ENCODE results near the gene EGFLAM. TPM values are rescaled to one million over a fixed set of nuclear protein-coding genes. Genes with fewer than 3 reads are reported as not detected.

EGFLAM gene
- total RNA-seq, 1 experiment from 2014 or later = 9.3 TPM

DNA sequence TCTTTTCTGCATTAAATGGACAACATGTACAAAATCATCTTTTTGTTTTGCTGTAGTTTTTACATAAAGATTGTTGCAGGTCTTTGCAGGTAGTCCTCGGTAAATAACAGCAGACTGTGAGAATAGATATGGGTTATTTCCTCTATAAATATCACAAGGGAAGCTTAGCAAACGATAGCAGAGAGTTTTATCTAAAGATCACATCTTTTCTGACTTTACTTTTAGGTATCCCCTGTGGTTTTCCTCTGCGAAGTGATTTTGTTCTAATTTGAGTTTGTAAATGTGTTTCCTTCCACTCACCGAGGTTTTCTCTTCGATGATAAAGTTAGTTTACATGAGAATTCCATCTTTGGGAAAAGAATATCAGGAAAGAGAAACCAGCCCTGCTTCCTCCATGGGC lies 109.6 kb downstream of the EGFLAM start:
- H3K36me3 Mint-ChIP-seq (ENCODE audit: insufficient read depth, unreplicated experiment) = no peaks in the 10 kb centered on the region
- BruUV-seq (replicated peaks) = no TSS peak
- ChIA-PET POLR2A (no interaction called here), CTCF (no interaction called here)
- no peak for DNase-seq (ENCODE audit: unreplicated experiment)
- H3K27ac Mint-ChIP-seq (ENCODE audit: low read depth, unreplicated experiment) = no peak overlapping the region
- H3K9me3 Mint-ChIP-seq (ENCODE audit: unreplicated experiment) = no peaks in the 10 kb centered on the region
- intact Hi-C loops (cut with micrococcal nuclease) = no loop called here
- no peaks in the 10 kb centered on the region for H3K4me1 Mint-ChIP-seq (ENCODE audit: insufficient read depth, unreplicated experiment)
- no peaks in the 10 kb centered on the region for H3K27me3 Mint-ChIP-seq (ENCODE audit: insufficient read depth, unreplicated experiment)
- TF ChIP-seq, protein P1, sequence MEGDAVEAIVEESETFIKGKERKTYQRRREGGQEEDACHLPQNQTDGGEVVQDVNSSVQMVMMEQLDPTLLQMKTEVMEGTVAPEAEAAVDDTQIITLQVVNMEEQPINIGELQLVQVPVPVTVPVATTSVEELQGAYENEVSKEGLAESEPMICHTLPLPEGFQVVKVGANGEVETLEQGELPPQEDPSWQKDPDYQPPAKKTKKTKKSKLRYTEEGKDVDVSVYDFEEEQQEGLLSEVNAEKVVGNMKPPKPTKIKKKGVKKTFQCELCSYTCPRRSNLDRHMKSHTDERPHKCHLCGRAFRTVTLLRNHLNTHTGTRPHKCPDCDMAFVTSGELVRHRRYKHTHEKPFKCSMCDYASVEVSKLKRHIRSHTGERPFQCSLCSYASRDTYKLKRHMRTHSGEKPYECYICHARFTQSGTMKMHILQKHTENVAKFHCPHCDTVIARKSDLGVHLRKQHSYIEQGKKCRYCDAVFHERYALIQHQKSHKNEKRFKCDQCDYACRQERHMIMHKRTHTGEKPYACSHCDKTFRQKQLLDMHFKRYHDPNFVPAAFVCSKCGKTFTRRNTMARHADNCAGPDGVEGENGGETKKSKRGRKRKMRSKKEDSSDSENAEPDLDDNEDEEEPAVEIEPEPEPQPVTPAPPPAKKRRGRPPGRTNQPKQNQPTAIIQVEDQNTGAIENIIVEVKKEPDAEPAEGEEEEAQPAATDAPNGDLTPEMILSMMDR (IDR thresholded peaks at IDR 0.05; ENCODE audit: unreplicated experiment) = no peak
- no peak overlapping the region for H3K4me3 Mint-ChIP-seq (ENCODE audit: unreplicated experiment)

DNA sequence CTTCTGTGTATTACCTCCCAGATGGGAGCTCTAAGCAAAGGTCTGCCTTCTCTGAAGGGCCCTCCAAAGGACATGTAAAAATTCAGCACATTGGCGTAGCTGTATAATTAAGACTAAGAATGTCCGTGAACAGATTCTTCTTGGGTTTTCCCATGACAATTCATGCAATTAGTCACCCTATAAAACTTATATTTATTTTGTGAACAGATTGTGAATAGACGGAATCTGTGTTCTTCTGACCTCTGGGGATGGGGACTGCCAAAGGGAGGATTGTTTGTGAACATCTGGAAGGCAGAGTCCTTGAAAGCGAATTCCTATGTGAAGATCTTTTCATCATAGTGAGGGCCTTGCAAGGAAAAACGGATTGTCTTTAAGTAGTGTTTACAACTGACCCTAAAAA lies 111.3 kb downstream of the EGFLAM start:
- DNase-seq (ENCODE audit: unreplicated experiment) = no peak
- CTCF ChIA-PET = interaction anchor here (0.5 to 0.9 kb wide), 4 partner anchors 10 to 14 kb away, joined by 3 to 5 read pairs (median 4); no protein-coding TSS in a partner anchor
- TF ChIP-seq, protein P1 (IDR thresholded peaks at IDR 0.05; ENCODE audit: unreplicated experiment) = no peak
- H3K4me1 Mint-ChIP-seq (ENCODE audit: insufficient read depth, unreplicated experiment) = no peaks in the 10 kb centered on the region
- BruUV-seq (replicated peaks) = no TSS peak
- H3K36me3 Mint-ChIP-seq (ENCODE audit: insufficient read depth, unreplicated experiment) = no peaks in the 10 kb centered on the region
- H3K27ac Mint-ChIP-seq (ENCODE audit: low read depth, unreplicated experiment) = no peak overlapping the region
- POLR2A ChIA-PET = no interaction called here
- intact Hi-C loops (cut with micrococcal nuclease) = no loop called here
- no peaks in the 10 kb centered on the region for H3K9me3 Mint-ChIP-seq (ENCODE audit: unreplicated experiment)
- H3K4me3 Mint-ChIP-seq (ENCODE audit: unreplicated experiment) = no peak overlapping the region
- H3K27me3 Mint-ChIP-seq (ENCODE audit: insufficient read depth, unreplicated experiment) = no peaks in the 10 kb centered on the region

DNA sequence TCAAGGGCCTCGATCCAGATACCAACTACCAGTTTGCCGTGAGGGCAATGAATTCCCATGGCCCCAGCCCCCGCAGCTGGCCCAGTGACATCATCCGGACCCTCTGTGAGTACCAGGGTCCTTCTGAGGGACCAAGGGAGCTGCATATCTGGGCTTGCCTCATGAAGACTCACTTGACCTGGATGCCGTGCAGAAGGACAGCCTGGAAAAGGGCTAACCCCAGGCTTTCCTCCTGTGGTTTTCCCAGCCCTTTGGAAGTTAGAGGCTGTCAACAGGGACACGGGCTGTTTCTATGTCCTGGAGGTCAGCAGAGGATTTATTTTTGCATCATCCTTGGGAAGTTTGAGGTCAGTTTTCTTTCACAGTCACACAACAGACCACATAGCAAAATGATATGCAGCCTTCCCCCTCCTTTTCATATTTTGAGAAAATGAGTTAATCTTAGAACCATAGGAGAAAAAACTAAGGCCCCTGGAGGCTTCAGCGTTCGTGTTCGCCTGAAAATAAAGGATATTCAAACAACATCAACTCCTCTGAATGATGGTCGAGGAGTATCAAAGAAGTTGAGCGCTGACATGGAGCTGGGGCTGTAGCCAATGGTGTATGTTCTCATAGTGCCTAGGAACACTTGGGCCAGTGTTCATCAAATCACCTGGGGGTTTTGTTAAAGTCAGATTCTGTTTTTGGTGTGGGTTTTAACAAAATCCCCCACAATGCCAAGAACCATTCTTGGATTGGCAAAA lies 112.2 kb downstream of the EGFLAM start:
- H3K27me3 Mint-ChIP-seq (ENCODE audit: insufficient read depth, unreplicated experiment) = no peaks in the 10 kb centered on the region

DNA sequence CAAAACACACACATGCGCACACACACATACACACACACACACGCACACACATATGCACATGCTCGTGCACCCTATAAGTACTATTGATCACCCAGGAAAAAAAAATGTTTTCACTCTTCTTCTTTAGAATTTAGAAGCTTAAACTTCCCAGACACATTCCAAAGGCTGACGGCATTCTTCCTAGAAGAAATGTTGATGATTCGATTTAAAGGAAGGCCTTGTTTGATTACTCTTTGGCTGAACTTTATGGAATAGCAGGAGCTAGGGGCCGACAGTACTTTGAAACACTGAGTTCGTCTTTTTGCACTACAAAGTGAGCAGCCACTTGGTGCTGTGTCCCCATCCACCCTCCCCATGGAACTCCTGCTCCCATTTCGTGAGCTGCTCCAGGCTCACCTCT lies 113.2 kb downstream of the EGFLAM start:
- ChIA-PET POLR2A (no interaction called here), CTCF (interaction anchor here (0.6 to 1.5 kb wide), 5 partner anchors 11 to 1089 kb away, joined by 3 to 6 read pairs (median 4); no protein-coding TSS in a partner anchor)
- TF ChIP-seq, protein P1 (IDR thresholded peaks at IDR 0.05; ENCODE audit: unreplicated experiment) = no peak
- BruUV-seq (replicated peaks) = no TSS peak
- intact Hi-C loops (cut with micrococcal nuclease) = no loop called here
- no peaks in the 10 kb centered on the region for H3K36me3 Mint-ChIP-seq (ENCODE audit: insufficient read depth, unreplicated experiment)
- H3K9me3 Mint-ChIP-seq (ENCODE audit: unreplicated experiment) = no peaks in the 10 kb centered on the region
- no peak overlapping the region for H3K4me3 Mint-ChIP-seq (ENCODE audit: unreplicated experiment)
- no peak overlapping the region for H3K27ac Mint-ChIP-seq (ENCODE audit: low read depth, unreplicated experiment)
- no peaks in the 10 kb centered on the region for H3K27me3 Mint-ChIP-seq (ENCODE audit: insufficient read depth, unreplicated experiment)
- no peaks in the 10 kb centered on the region for H3K4me1 Mint-ChIP-seq (ENCODE audit: insufficient read depth, unreplicated experiment)
- DNase-seq (ENCODE audit: unreplicated experiment) = no peak

More for the DNA sequence above, 112.2 kb downstream of the EGFLAM start:
- Mint-ChIP-seq H3K9me3 (ENCODE audit: unreplicated experiment) (no peaks in the 10 kb centered on the region), H3K27ac (ENCODE audit: low read depth, unreplicated experiment) (no peak overlapping the region), H3K4me1 (ENCODE audit: insufficient read depth, unreplicated experiment) (no peaks in the 10 kb centered on the region), H3K36me3 (ENCODE audit: insufficient read depth, unreplicated experiment) (no peaks in the 10 kb centered on the region), H3K4me3 (ENCODE audit: unreplicated experiment) (no peak overlapping the region)
- ChIA-PET CTCF (interaction anchor here (0.7 to 1.5 kb wide), 4 partner anchors 12 to 1090 kb away, joined by 3 to 6 read pairs (median 4); no protein-coding TSS in a partner anchor), POLR2A (no interaction called here)
- TF ChIP-seq, protein P1 (IDR thresholded peaks at IDR 0.05; ENCODE audit: unreplicated experiment) = no peak
- no peak for DNase-seq (ENCODE audit: unreplicated experiment)
- no TSS peak for BruUV-seq (replicated peaks)
- intact Hi-C loops (cut with micrococcal nuclease) = no loop called here

Measured in MCF 10A (cell line).